Endothelial cell of umbilical vein (primary cell): ENCODE measurements around the gene SORCS3.

Source experiments
- CTCF ChIP-seq, 2 donors: IDR thresholded peaks; 1 replicate in 1 of 2; 2 replicates in 1 of 2; pipeline ENCODE4 v1.5.1; 2011; ENCODE audit warnings: low read length in 2 of 2, mild to moderate bottlenecking in 2 of 2, moderate library complexity in 2 of 2, control low read depth in 1 of 2, inconsistent platforms in 1 of 2, low read depth in 1 of 2; ENCODE audit not compliant: insufficient read depth in 1 of 2; ENCODE audit errors: extremely low read depth in 1 of 2
- JUN ChIP-seq: IDR thresholded peaks from 2 replicates; pipeline ENCODE4 v1.6.1; 2011; ENCODE audit warnings: borderline replicate concordance, low read depth; ENCODE audit not compliant: insufficient read length, insufficient read depth

- TF ChIP-seq CTCF (IDR thresholded peaks at IDR 0.05; ENCODE audit: extremely low read depth in 1 of 2, insufficient read depth in 1 of 2, low read depth in 1 of 2, low read length in 2 of 2) (no peak), JUN (no peak)
Measured at GRCh38 chr10:105181626-105182025, 540.5 kb downstream of the SORCS3 start.
